Osteoblast (primary cell): ENCODE data around the gene TMEM212. TPM values are rescaled to one million over a fixed set of nuclear protein-coding genes. Genes with fewer than 3 reads are reported as not detected.
"Not testable (repeated sequence)": the region's sequence is repeated elsewhere in the genome, so short reads cannot be mapped to it uniquely, and the experiment has no call there.

ENCODE experiments used
- DNase-seq: peaks from one replicate; pipeline ENCODE4 v3.0.0; 2011; ENCODE audit warnings: low spot score, mixed read lengths; ENCODE audit not compliant: insufficient read length; ENCODE audit errors: missing footprints
- H2AFZ ChIP-seq: 2 replicates; pipeline ENCODE4 v1.6.0; 2011; ENCODE audit warnings: mild to moderate bottlenecking, low read length
- H3K27ac ChIP-seq: 2 replicates; pipeline ENCODE4 v1.5.1; 2011; ENCODE audit warnings: mild to moderate bottlenecking, low read depth, low read length, moderate library complexity
- H3K27me3 ChIP-seq: 2 replicates; pipeline ENCODE4 v1.6.0; 2012; ENCODE audit warnings: mild to moderate bottlenecking, control low read depth, inconsistent platforms, low read length, moderate library complexity; ENCODE audit not compliant: insufficient read depth
- H3K36me3 ChIP-seq: 2 replicates; pipeline ENCODE4 v1.5.1; 2011; ENCODE audit warnings: mild to moderate bottlenecking, low read length, control low read depth, moderate library complexity; ENCODE audit not compliant: insufficient read depth
- H3K4me1 ChIP-seq: 2 replicates; pipeline ENCODE4 v1.5.1; 2011; ENCODE audit warnings: mild to moderate bottlenecking, low read length, control low read depth, moderate library complexity; ENCODE audit not compliant: insufficient read depth
- H3K4me2 ChIP-seq: 2 replicates; pipeline ENCODE4 v1.6.0; 2011; ENCODE audit warnings: mild to moderate bottlenecking, low read length; ENCODE audit not compliant: insufficient read depth
- H3K4me3 ChIP-seq: fragments of 200-600 bp; sonication (generic); 3 replicates; pipeline ENCODE4 v1.5.1; 2012; ENCODE audit warnings: mild to moderate bottlenecking, low read length, inconsistent platforms; ENCODE audit not compliant: insufficient read depth
- H3K79me2 ChIP-seq: 2 replicates; pipeline ENCODE4 v1.6.0; 2012; ENCODE audit warnings: mild to moderate bottlenecking, low read length, control low read depth, inconsistent platforms; ENCODE audit not compliant: insufficient read depth
- H3K9me3 ChIP-seq: 2 replicates; pipeline ENCODE4 v1.5.1; 2011; ENCODE audit warnings: low read depth, low read length, control low read depth
- H4K20me1 ChIP-seq: 2 replicates; pipeline ENCODE4 v1.6.0; 2012; ENCODE audit warnings: mild to moderate bottlenecking, low read length, control low read depth; ENCODE audit not compliant: insufficient read depth
- CTCF ChIP-seq: IDR thresholded peaks from 2 replicates; pipeline ENCODE4 v1.5.1; 2011; ENCODE audit warnings: mild to moderate bottlenecking, low read depth, low read length, moderate library complexity; ENCODE audit errors: extremely low read depth
- total RNA-seq: library from RNA; depleted of rRNA; stranded (reverse); fragments of >200 nt; gene quantifications from 2 replicates; pipeline ENCODE4 v1.2.3, GENCODE V29; 2012

Gene TMEM212
- total RNA-seq, 1 donor, result not detected

- DNase-seq, result no peak
- Histone ChIP-seq H3K9me3 (no peaks in the 10 kb centered on the region), H2AFZ (no peak overlapping the region), H3K27me3 (no peaks in the 10 kb centered on the region), H3K27ac (peak overlapping the region; percentile 50), H3K79me2 (no peaks in the 10 kb centered on the region), H3K4me1 (peaks cover 62% of the 10 kb centered on the region), H3K4me2 (no peak overlapping the region), H4K20me1 (no peaks in the 10 kb centered on the region), H3K36me3 (no peaks in the 10 kb centered on the region), H3K4me3 (no peak overlapping the region)
- TF ChIP-seq CTCF, result no peak
Measured at GRCh38 chr3:171813278-171813896, 29.8 kb upstream of the TMEM212 start.

GRCh38 chr3:171813897-171814460 is 29.2 kb upstream of the TMEM212 start:
- Histone ChIP-seq H3K4me1 (peaks cover 61% of the 10 kb centered on the region), H3K79me2 (no peaks in the 10 kb centered on the region), H3K4me2 (no peak overlapping the region), H3K4me3 (no peak overlapping the region), H4K20me1 (no peaks in the 10 kb centered on the region), H3K27me3 (no peaks in the 10 kb centered on the region), H3K27ac (peak overlapping the region; percentile 50), H2AFZ (no peak overlapping the region), H3K9me3 (no peaks in the 10 kb centered on the region), H3K36me3 (no peaks in the 10 kb centered on the region)
- DNase-seq, result no peak
- TF ChIP-seq CTCF, result no peak

- DNase-seq, H3K9me3 ChIP-seq, H3K79me2 ChIP-seq, H4K20me1 ChIP-seq, H3K4me2 ChIP-seq, H3K36me3 ChIP-seq, H2AFZ ChIP-seq, H3K4me3 ChIP-seq, H3K27ac ChIP-seq, H3K27me3 ChIP-seq: not testable (repeated sequence)
- H3K4me1 ChIP-seq, result peaks cover 55% of the 10 kb centered on the region
Measured at GRCh38 chr3:171814662-171815061, 28.5 kb upstream of the TMEM212 start.

- Histone ChIP-seq H4K20me1 (no peaks in the 10 kb centered on the region), H3K27ac (peak overlapping the region; percentile 70), H2AFZ (no peak overlapping the region), H3K4me1 (peaks cover 50% of the 10 kb centered on the region), H3K9me3 (no peaks in the 10 kb centered on the region), H3K4me2 (peak overlapping the region; percentile 14), H3K36me3 (no peaks in the 10 kb centered on the region), H3K27me3 (no peaks in the 10 kb centered on the region), H3K4me3 (no peak overlapping the region), H3K79me2 (no peaks in the 10 kb centered on the region)
- DNase-seq, result no peak
- TF ChIP-seq CTCF, result no peak
Measured at GRCh38 chr3:171815973-171816595, 27.1 kb upstream of the TMEM212 start.
